HepG2 (cell line): Measurements from ENCODE around the gene TSPYL4. TPM values are rescaled to one million over a fixed set of nuclear protein-coding genes. Genes with fewer than 3 reads are reported as not detected.

Experiments used
- ATAC-seq: fragments of 200-7000 bp; cut with Tn5 transposase; 3 replicates; pipeline ENCODE4 v1.9.1; 2020; ENCODE audit warnings: mild to moderate bottlenecking, moderate library complexity
- BruUV-seq: library from RNA; stranded (reverse); fragments of 400-500 nt; replicated peaks from 2 replicates; lab custom pipeline; 2021; lab: Mats Ljungman, UMichigan
- CTCF ChIA-PET: fragments of 300-600 bp; formaldehyde crosslinking; extraction: SDS; loops from one replicate; lab custom pipeline; 2021; ENCODE audit warnings: low total read pairs, inconsistent platforms, low intra/inter-chr PET ratio; lab: Yijun Ruan, JAX
- POLR2A ChIA-PET: fragments of 350-600 bp; sonication (Branson Sonifier 250); formaldehyde crosslinking; loops from one replicate; lab custom pipeline; 2020; ENCODE audit warnings: antibody characterized with exemption, inconsistent platforms; lab: Yijun Ruan, JAX
- DNase-seq: peaks from one replicate; pipeline ENCODE4 v3.0.0-alpha.2; 2015; ENCODE audit warnings: low spot score
- FAIRE-seq: peaks from 3 replicates; lab custom pipeline; 2011; peaks lifted over from hg19 to GRCh38; lab: Jason Lieb, UNC
- H2AFZ ChIP-seq: one replicate; pipeline ENCODE4 v1.6.1; 2011; ENCODE audit warnings: low read length, inconsistent platforms
- H3K27ac ChIP-seq: fragments of 300-600 bp; 3 replicates; pipeline ENCODE4 v1.8.0; 2011; ENCODE audit warnings: mixed run types, mild to moderate bottlenecking, mixed read lengths, low read length, inconsistent platforms; ENCODE audit not compliant: insufficient read depth; ENCODE audit errors: extremely low read length
- H3K27me3 ChIP-seq, 2 experiments: fragments of 200-600 bp in 1 of 2; 2 replicates in 1 of 2; 3 replicates in 1 of 2; pipeline versions ENCODE4 v1.6.0 to v1.8.0; 2011; ENCODE audit warnings: low read length in 2 of 2, mild to moderate bottlenecking in 2 of 2, moderate library complexity in 2 of 2, inconsistent platforms in 1 of 2; ENCODE audit not compliant: insufficient read depth in 2 of 2, control insufficient read depth in 1 of 2
- H3K36me3 ChIP-seq, 2 experiments: fragments of 200-600 bp in 1 of 2; replicated peaks in 1 of 2; 2 replicates in 1 of 2; 3 replicates in 1 of 2; pipeline versions ENCODE4 v1.5.1 to v1.8.0; 2011; ENCODE audit warnings: low read length in 2 of 2, inconsistent platforms in 1 of 2; ENCODE audit not compliant: insufficient read depth in 2 of 2, control insufficient read depth in 1 of 2
- H3K4me1 ChIP-seq: 2 replicates; pipeline ENCODE4 v1.5.1; 2012; ENCODE audit warnings: low read length, inconsistent platforms; ENCODE audit not compliant: insufficient read depth
- H3K4me2 ChIP-seq: 2 replicates; pipeline ENCODE4 v1.6.0; 2011; ENCODE audit warnings: low read depth, low read length, inconsistent platforms
- H3K4me3 ChIP-seq, 3 experiments: fragments of 200-600 bp in 1 of 3; sonication (generic), shearing (Covaris generic) in 1 of 3; replicated peaks in 1 of 3; 2 replicates each; pipeline ENCODE4 v1.5.1; 2011 to 2016; ENCODE audit warnings: low read length in 3 of 3, inconsistent platforms in 2 of 3, low read depth in 2 of 3, mild to moderate bottlenecking in 2 of 3, control low read depth in 1 of 3, mixed read lengths in 1 of 3; ENCODE audit not compliant: insufficient read depth in 1 of 3
- H3K79me2 ChIP-seq: one replicate; pipeline ENCODE4 v1.6.1; 2011; ENCODE audit warnings: low read length, inconsistent platforms; ENCODE audit not compliant: insufficient read depth
- H3K9ac ChIP-seq: 2 replicates; pipeline ENCODE4 v1.6.0; 2011; ENCODE audit warnings: mild to moderate bottlenecking, low read depth, low read length, inconsistent platforms; ENCODE audit not compliant: insufficient read depth
- H3K9me3 ChIP-seq: 2 replicates; pipeline ENCODE4 v1.5.1; 2012; ENCODE audit warnings: mild to moderate bottlenecking, low read length
- H4K20me1 ChIP-seq: 2 replicates; pipeline ENCODE4 v1.6.0; 2011; ENCODE audit warnings: inconsistent platforms, mild to moderate bottlenecking, low read length, moderate library complexity; ENCODE audit not compliant: insufficient read depth
- AGO1 ChIP-seq: fragments of 200-400 bp; formaldehyde crosslinking; IDR thresholded peaks from 2 replicates; pipeline ENCODE4 v1.6.1; 2017; ENCODE audit warnings: mild to moderate bottlenecking, low read depth, low read length, moderate library complexity; ENCODE audit not compliant: poor library complexity, severe bottlenecking
- GATAD1 ChIP-seq: IDR thresholded peaks from 2 replicates; pipeline ENCODE4 v1.6.1; 2016; ENCODE audit warnings: missing genetic modification reagents, missing compliant biosample characterization
- JARID2 ChIP-seq: sonication (generic); formaldehyde crosslinking; IDR thresholded peaks from 2 replicates; pipeline ENCODE4 v1.8.1; 2023; ENCODE audit warnings: missing genetic modification reagents, inconsistent platforms; ENCODE audit not compliant: insufficient replicate concordance
- REXO4 ChIP-seq: sonication (generic); formaldehyde crosslinking; IDR thresholded peaks from 2 replicates; pipeline ENCODE4 v1.8.0; 2022; ENCODE audit warnings: missing genetic modification reagents, mild to moderate bottlenecking, borderline replicate concordance
- SALL2 ChIP-seq: sonication (generic); formaldehyde crosslinking; IDR thresholded peaks from 2 replicates; pipeline ENCODE4 v1.8.1; 2023; ENCODE audit warnings: mild to moderate bottlenecking, missing genetic modification reagents, inconsistent platforms
- SSRP1 ChIP-seq: IDR thresholded peaks from 2 replicates; pipeline ENCODE4 v1.6.1; 2016; ENCODE audit warnings: control low read depth
- TAF1 ChIP-seq: sonication (generic); formaldehyde crosslinking; IDR thresholded peaks from 2 replicates; pipeline ENCODE4 v1.4.0; 2020; ENCODE audit warnings: missing genetic modification reagents
- ZBTB38 ChIP-seq: sonication (generic); formaldehyde crosslinking; IDR thresholded peaks from 2 replicates; pipeline ENCODE4 v1.5.1; 2020; ENCODE audit warnings: mild to moderate bottlenecking, missing genetic modification reagents
- ZNF225 ChIP-seq: sonication (generic); formaldehyde crosslinking; IDR thresholded peaks from 2 replicates; pipeline ENCODE4 v1.4.0; 2020; ENCODE audit warnings: mild to moderate bottlenecking, missing genetic modification reagents
- ZNF251 ChIP-seq: sonication (generic); formaldehyde crosslinking; IDR thresholded peaks from 2 replicates; pipeline ENCODE4 v1.9.0; 2021; ENCODE audit warnings: mild to moderate bottlenecking, missing genetic modification reagents
- ZNF3 ChIP-seq: IDR thresholded peaks from 2 replicates; pipeline ENCODE4 v1.7.0; 2017; ENCODE audit warnings: inconsistent platforms
- ZNF317 ChIP-seq: sonication (generic); formaldehyde crosslinking; IDR thresholded peaks from 2 replicates; pipeline ENCODE4 v1.5.0; 2020; ENCODE audit warnings: mild to moderate bottlenecking, missing genetic modification reagents
- ZNF484 ChIP-seq: sonication (generic); formaldehyde crosslinking; IDR thresholded peaks from 2 replicates; pipeline ENCODE4 v1.5.1; 2020; ENCODE audit warnings: mild to moderate bottlenecking, low read depth, missing genetic modification reagents, borderline replicate concordance
- ZNF619 ChIP-seq: sonication (generic); formaldehyde crosslinking; IDR thresholded peaks from 2 replicates; pipeline ENCODE4 v1.4.0; 2020; ENCODE audit warnings: mild to moderate bottlenecking, missing genetic modification reagents
- WGBS: methylation state at CpG from one replicate; pipeline ENCODE4 v1.1.6; 2017; ENCODE audit warnings: low lambda C conversion rate; 5-methylcytosine and 5-hydroxymethylcytosine counted together
- in situ Hi-C: cut with HindIII; loops from 2 replicates; pipeline ENCODE4 v1.10.0; 2017; ENCODE audit warnings: low pct_unique_long_range_greater_than_20kb; ENCODE audit not compliant: extremely low pct_ligation_motif_present
- intact Hi-C: fragments of 100-400 bp; cut with micrococcal nuclease; formaldehyde crosslinking; loops from one replicate; pipeline ENCODE4 v1.10.0; 2022; ENCODE audit not compliant: unreplicated experiment
- polyA plus RNA-seq, 8 experiments: library from polyadenylated mRNA; depleted of rRNA in 3 of 8; stranded (reverse) in 7 of 8; unstranded in 1 of 8; fragments of >200 nt; fragmentation: Illumina TruSeq in 4 of 8; extraction: Trizol in 4 of 8; gene quantifications; 2 replicates each; pipeline versions ENCODE4 v1.2.1 to v1.2.3, GENCODE V29; 2011 to 2016; ENCODE audit warnings: low read depth in 4 of 8, missing spikeins in 1 of 8, mixed read lengths in 1 of 8; ENCODE audit not compliant: insufficient read depth in 1 of 8
- total RNA-seq, 5 experiments: library from RNA; depleted of rRNA; stranded (reverse); fragments of >200 nt; fragmentation: Illumina TruSeq; extraction: Trizol; gene quantifications; 2 replicates each; pipeline ENCODE4 v1.2.3, GENCODE V29; 2016; ENCODE audit warnings: low read depth in 1 of 5
- TF ChIP-seq, protein P1 (sequence below): sonication (generic); formaldehyde crosslinking; IDR thresholded peaks from 2 replicates; pipeline ENCODE4 v1.5.1; 2020; ENCODE audit warnings: mild to moderate bottlenecking, missing genetic modification reagents, borderline replicate concordance

TSPYL4 gene
- total and polyA plus RNA-seq, 2 of the 13 experiments (the other 11 are each of a cell fraction or from before 2014, with no cell fraction given): 18.0 to 19.7 TPM

- FAIRE-seq: no peak
- in situ Hi-C loops: loop anchor here (10.0 to 25.0 kb wide), 2 partner anchors 254 to 381 kb away; partner anchors contain the start of gene ZUP1
- no TSS peak for BruUV-seq
- peak overlapping the region; percentile 97 for H3K9ac ChIP-seq
- ChIA-PET POLR2A (interaction anchor here (0.6 to 3.0 kb wide), 4 partner anchors 12 to 291 kb away, joined by 3 to 35 read pairs (median 10); partner anchors contain the start of genes NT5DC1 and RWDD1), CTCF (no interaction called here)
- intact Hi-C loops: no loop called here
- peaks cover 36% of the 10 kb centered on the region for H3K79me2 ChIP-seq
- no peak for ATAC-seq
- H3K4me2 ChIP-seq: peak overlapping the region; percentile 75
- H3K4me3 ChIP-seq: peak overlapping the region; percentile 82 to 97 (median 87); a peak in 5 of 6 replicates
- DNase-seq: no peak
- no peaks in the 10 kb centered on the region; a peak in 1 of 5 replicates for H3K27me3 ChIP-seq
- 96% methylated on average over 5 of the region's 5 CpGs for WGBS
- H3K27ac ChIP-seq: peak overlapping the region; percentile 87
- H3K36me3 ChIP-seq: no peaks in the 10 kb centered on the region
- H2AFZ ChIP-seq: peak overlapping the region; percentile 89
- H4K20me1 ChIP-seq: peaks cover 29% of the 10 kb centered on the region
- TF ChIP-seq ZNF484 (no peak), ZNF3 (no peak), TAF1 (CRISPR knock-in tag) (no peak), ZBTB38 (no peak), GATAD1 (CRISPR knock-in tag) (no peak), ZNF619 (no peak), REXO4 (CRISPR knock-in tag) (no peak), JARID2 (CRISPR knock-in tag) (no peak), ZNF225 (CRISPR knock-in tag) (no peak), SSRP1 (CRISPR knock-in tag) (no peak), ZNF317 (CRISPR knock-in tag) (no peak), ZNF251 (no peak), SALL2 (CRISPR knock-in tag) (no peak), AGO1 (no peak)
- TF ChIP-seq, protein P1, sequence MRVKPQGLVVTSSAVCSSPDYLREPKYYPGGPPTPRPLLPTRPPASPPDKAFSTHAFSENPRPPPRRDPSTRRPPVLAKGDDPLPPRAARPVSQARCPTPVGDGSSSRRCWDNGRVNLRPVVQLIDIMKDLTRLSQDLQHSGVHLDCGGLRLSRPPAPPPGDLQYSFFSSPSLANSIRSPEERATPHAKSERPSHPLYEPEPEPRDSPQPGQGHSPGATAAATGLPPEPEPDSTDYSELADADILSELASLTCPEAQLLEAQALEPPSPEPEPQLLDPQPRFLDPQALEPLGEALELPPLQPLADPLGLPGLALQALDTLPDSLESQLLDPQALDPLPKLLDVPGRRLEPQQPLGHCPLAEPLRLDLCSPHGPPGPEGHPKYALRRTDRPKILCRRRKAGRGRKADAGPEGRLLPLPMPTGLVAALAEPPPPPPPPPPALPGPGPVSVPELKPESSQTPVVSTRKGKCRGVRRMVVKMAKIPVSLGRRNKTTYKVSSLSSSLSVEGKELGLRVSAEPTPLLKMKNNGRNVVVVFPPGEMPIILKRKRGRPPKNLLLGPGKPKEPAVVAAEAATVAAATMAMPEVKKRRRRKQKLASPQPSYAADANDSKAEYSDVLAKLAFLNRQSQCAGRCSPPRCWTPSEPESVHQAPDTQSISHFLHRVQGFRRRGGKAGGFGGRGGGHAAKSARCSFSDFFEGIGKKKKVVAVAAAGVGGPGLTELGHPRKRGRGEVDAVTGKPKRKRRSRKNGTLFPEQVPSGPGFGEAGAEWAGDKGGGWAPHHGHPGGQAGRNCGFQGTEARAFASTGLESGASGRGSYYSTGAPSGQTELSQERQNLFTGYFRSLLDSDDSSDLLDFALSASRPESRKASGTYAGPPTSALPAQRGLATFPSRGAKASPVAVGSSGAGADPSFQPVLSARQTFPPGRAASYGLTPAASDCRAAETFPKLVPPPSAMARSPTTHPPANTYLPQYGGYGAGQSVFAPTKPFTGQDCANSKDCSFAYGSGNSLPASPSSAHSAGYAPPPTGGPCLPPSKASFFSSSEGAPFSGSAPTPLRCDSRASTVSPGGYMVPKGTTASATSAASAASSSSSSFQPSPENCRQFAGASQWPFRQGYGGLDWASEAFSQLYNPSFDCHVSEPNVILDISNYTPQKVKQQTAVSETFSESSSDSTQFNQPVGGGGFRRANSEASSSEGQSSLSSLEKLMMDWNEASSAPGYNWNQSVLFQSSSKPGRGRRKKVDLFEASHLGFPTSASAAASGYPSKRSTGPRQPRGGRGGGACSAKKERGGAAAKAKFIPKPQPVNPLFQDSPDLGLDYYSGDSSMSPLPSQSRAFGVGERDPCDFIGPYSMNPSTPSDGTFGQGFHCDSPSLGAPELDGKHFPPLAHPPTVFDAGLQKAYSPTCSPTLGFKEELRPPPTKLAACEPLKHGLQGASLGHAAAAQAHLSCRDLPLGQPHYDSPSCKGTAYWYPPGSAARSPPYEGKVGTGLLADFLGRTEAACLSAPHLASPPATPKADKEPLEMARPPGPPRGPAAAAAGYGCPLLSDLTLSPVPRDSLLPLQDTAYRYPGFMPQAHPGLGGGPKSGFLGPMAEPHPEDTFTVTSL: no peak
- TF ChIP-seq, all 625 proteins: peak for 0
- no peaks in the 10 kb centered on the region for H3K9me3 ChIP-seq
- peaks cover 39% of the 10 kb centered on the region for H3K4me1 ChIP-seq
Measured at GRCh38 chr6:116280933-116281316, 27.1 kb upstream of the TSPYL4 start.
